ENCODE measurements around the gene JARID2. TPM values are rescaled to one million over a fixed set of nuclear protein-coding genes. Genes with fewer than 3 reads are reported as not detected.

The JARID2 gene
- total RNA-seq, 1 experiment from 2014 or later = 6.0 TPM

GRCh38 chr6:15239616-15240364 is 6.1 kb upstream of the JARID2 start:
- intact Hi-C loops (cut with micrococcal nuclease; ENCODE audit: unreplicated experiment) (no loop called here), in situ Hi-C loops (cut with HindIII; ENCODE audit: low pct_unique_long_range_greater_than_20kb, low sequenced_read_pairs) (no loop called here)
- BruUV-seq (replicated peaks) = no TSS peak
- Histone ChIP-seq H3K4me3 (ENCODE audit: low read depth in 2 of 2, low read length in 2 of 2) (no peak overlapping the region), H3K9me3 (ENCODE audit: control insufficient read depth, insufficient read depth, low read depth, low read length) (no peaks in the 10 kb centered on the region), H3K27me3 (ENCODE audit: control insufficient read depth, insufficient read depth, low read length) (no peaks in the 10 kb centered on the region), H3K4me1 (ENCODE audit: control insufficient read depth, insufficient read depth, low read length) (no peaks in the 10 kb centered on the region), H3K27ac (ENCODE audit: low read length) (no peak overlapping the region), H3K36me3 (ENCODE audit: control insufficient read depth, insufficient read depth, low read length) (no peaks in the 10 kb centered on the region)
- ATAC-seq = no peak
- CTCF ChIA-PET = no interaction called here
- POLR2A ChIA-PET = interaction anchor here (0.6 kb wide), 2 partner anchors 14 to 657 kb away, joined by 3 read pairs; no protein-coding TSS in a partner anchor
- no peak for DNase-seq (ENCODE audit: low read depth, low spot score)
- no peak for TF ChIP-seq POLR2AphosphoS5 (IDR thresholded peaks at IDR 0.05; ENCODE audit: low read depth, low read length)
- no peak for TF ChIP-seq SIN3A (IDR thresholded peaks at IDR 0.05; ENCODE audit: borderline replicate concordance, insufficient read depth, low read depth, low read length)
- TF ChIP-seq CTCF (IDR thresholded peaks at IDR 0.05) = no peak
- no peak for TF ChIP-seq TCF7L2 (IDR thresholded peaks at IDR 0.05; ENCODE audit: low read depth, low read length)
- TF ChIP-seq REST (IDR thresholded peaks at IDR 0.05; ENCODE audit: insufficient read depth in 1 of 2, low read depth in 2 of 2, low read length in 1 of 2) = no peak

GRCh38 chr6:15242503-15242902 is 3.4 kb upstream of the JARID2 start:
- intact Hi-C loops (cut with micrococcal nuclease; ENCODE audit: unreplicated experiment) = no loop called here
- in situ Hi-C loops (cut with HindIII; ENCODE audit: low pct_unique_long_range_greater_than_20kb, low sequenced_read_pairs) = no loop called here

More at GRCh38 chr6:15242503-15242902, 3.4 kb upstream of the JARID2 start:
- no peaks in the 10 kb centered on the region for H3K27me3 ChIP-seq (ENCODE audit: control insufficient read depth, insufficient read depth, low read length)
- BruUV-seq (replicated peaks) = no TSS peak
- no peak overlapping the region for H3K4me3 ChIP-seq (ENCODE audit: low read depth in 2 of 2, low read length in 2 of 2)
- H3K4me1 ChIP-seq (ENCODE audit: control insufficient read depth, insufficient read depth, low read length) = peaks cover 11% of the 10 kb centered on the region
- TF ChIP-seq POLR2AphosphoS5 (IDR thresholded peaks at IDR 0.05; ENCODE audit: low read depth, low read length) = no peak
- TF ChIP-seq REST (IDR thresholded peaks at IDR 0.05; ENCODE audit: insufficient read depth in 1 of 2, low read depth in 2 of 2, low read length in 1 of 2) = no peak
- TF ChIP-seq SIN3A (IDR thresholded peaks at IDR 0.05; ENCODE audit: borderline replicate concordance, insufficient read depth, low read depth, low read length) = no peak
- no peak for TF ChIP-seq CTCF (IDR thresholded peaks at IDR 0.05)
- no peak for TF ChIP-seq TCF7L2 (IDR thresholded peaks at IDR 0.05; ENCODE audit: low read depth, low read length)
- CTCF ChIA-PET = interaction anchor here (0.6 kb wide), 1 partner anchor 41 kb away, joined by 3 read pairs; no protein-coding TSS in a partner anchor
- POLR2A ChIA-PET = no interaction called here
- no peak overlapping the region for H3K27ac ChIP-seq (ENCODE audit: low read length)
- DNase-seq (ENCODE audit: low read depth, low spot score) (no peak), ATAC-seq (no peak)
- H3K36me3 ChIP-seq (ENCODE audit: control insufficient read depth, insufficient read depth, low read length) = peaks cover 6% of the 10 kb centered on the region; the same call in 1 of the 2 replicates
- no peaks in the 10 kb centered on the region for H3K9me3 ChIP-seq (ENCODE audit: control insufficient read depth, insufficient read depth, low read depth, low read length)
